Measurements from ENCODE around the gene RTN4. TPM values are rescaled to one million over a fixed set of nuclear protein-coding genes. Genes with fewer than 3 reads are reported as not detected.

RTN4 gene
- total and polyA plus RNA-seq, 2 donors from 2014 or later = 296 to 329 TPM

GRCh38 chr2:54975598-54976492 is 74.4 kb downstream of the RTN4 start:
- H3K36me3 ChIP-seq (ENCODE audit: control insufficient read depth in 2 of 3, insufficient read depth in 3 of 3, low read length in 3 of 3) = peaks cover 0 to 7% (median 2%) of the 10 kb centered on the region in 3 donors
- DNase-seq (no peak), FAIRE-seq (no peak)
- intact Hi-C loops (cut with DNase I) = no loop called here
- no peaks in the 10 kb centered on the region for H3K27me3 ChIP-seq (ENCODE audit: control insufficient read depth, insufficient read depth, low read length)
- H3K27ac ChIP-seq (ENCODE audit: low read depth in 2 of 2, low read length in 2 of 2) = no peak overlapping the region
- H3K9me3 ChIP-seq (ENCODE audit: control insufficient read depth in 2 of 3, insufficient read depth in 1 of 3, low read length in 3 of 3) = no peaks in the 10 kb centered on the region
- peaks cover 2 to 19% (median 11%) of the 10 kb centered on the region in 3 donors for H3K4me1 ChIP-seq (ENCODE audit: control insufficient read depth in 2 of 3, insufficient read depth in 2 of 3, low read depth in 1 of 3, low read length in 3 of 3)
- H3K9ac ChIP-seq (ENCODE audit: low read length in 3 of 3) = no peak overlapping the region
- TF ChIP-seq, protein P1, sequence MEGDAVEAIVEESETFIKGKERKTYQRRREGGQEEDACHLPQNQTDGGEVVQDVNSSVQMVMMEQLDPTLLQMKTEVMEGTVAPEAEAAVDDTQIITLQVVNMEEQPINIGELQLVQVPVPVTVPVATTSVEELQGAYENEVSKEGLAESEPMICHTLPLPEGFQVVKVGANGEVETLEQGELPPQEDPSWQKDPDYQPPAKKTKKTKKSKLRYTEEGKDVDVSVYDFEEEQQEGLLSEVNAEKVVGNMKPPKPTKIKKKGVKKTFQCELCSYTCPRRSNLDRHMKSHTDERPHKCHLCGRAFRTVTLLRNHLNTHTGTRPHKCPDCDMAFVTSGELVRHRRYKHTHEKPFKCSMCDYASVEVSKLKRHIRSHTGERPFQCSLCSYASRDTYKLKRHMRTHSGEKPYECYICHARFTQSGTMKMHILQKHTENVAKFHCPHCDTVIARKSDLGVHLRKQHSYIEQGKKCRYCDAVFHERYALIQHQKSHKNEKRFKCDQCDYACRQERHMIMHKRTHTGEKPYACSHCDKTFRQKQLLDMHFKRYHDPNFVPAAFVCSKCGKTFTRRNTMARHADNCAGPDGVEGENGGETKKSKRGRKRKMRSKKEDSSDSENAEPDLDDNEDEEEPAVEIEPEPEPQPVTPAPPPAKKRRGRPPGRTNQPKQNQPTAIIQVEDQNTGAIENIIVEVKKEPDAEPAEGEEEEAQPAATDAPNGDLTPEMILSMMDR (IDR thresholded peaks at IDR 0.05; ENCODE audit: borderline replicate concordance, extremely low read depth, insufficient read depth) = no peak
- H3K4me3 ChIP-seq (ENCODE audit: low read length in 3 of 3) = no peak overlapping the region

DNA sequence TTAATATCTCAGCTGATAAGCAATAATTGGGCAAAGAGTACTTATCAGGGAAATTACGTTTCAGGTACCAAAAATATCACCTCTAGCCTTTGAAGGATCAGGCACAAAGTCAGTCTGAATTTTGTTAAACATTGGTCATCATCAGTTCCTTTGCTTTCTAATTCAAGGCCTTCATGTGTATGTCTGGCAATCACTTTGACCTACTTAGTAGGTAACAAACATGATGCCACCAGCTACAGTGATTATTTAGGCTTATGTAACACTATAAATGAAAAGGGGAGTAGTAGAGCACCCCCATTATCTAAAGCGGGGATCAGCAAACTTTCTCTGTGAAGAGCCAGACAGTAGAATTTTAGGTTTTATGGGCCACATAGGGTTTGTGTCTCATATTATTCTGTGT is 75.1 kb downstream of the RTN4 start:
- H3K4me1 ChIP-seq (ENCODE audit: control insufficient read depth in 2 of 3, insufficient read depth in 2 of 3, low read depth in 1 of 3, low read length in 3 of 3) = peaks cover 2 to 19% (median 11%) of the 10 kb centered on the region in 3 donors
- H3K4me3 ChIP-seq (ENCODE audit: low read length in 3 of 3) = no peak overlapping the region
- no peak overlapping the region for H3K27ac ChIP-seq (ENCODE audit: low read depth in 2 of 2, low read length in 2 of 2)
- TF ChIP-seq, protein P1 (IDR thresholded peaks at IDR 0.05; ENCODE audit: borderline replicate concordance, extremely low read depth, insufficient read depth) = no peak
- H3K36me3 ChIP-seq (ENCODE audit: control insufficient read depth in 2 of 3, insufficient read depth in 3 of 3, low read length in 3 of 3) = peaks cover 0 to 12% (median 3%) of the 10 kb centered on the region in 3 donors
- no peak for DNase-seq
- intact Hi-C loops (cut with DNase I) = no loop called here
- H3K9me3 ChIP-seq (ENCODE audit: control insufficient read depth in 2 of 3, insufficient read depth in 1 of 3, low read length in 3 of 3) = no peaks in the 10 kb centered on the region
- H3K27me3 ChIP-seq (ENCODE audit: control insufficient read depth, insufficient read depth, low read length) = no peaks in the 10 kb centered on the region
- H3K9ac ChIP-seq (ENCODE audit: low read length in 3 of 3) = no peak overlapping the region
- FAIRE-seq = no peak

GRCh38 chr2:54969940-54970338 is 80.3 kb downstream of the RTN4 start:
- TF ChIP-seq, protein P1 (IDR thresholded peaks at IDR 0.05; ENCODE audit: borderline replicate concordance, extremely low read depth, insufficient read depth) = no peak
- peaks cover 0 to 12% (median 3%) of the 10 kb centered on the region in 3 donors for H3K36me3 ChIP-seq (ENCODE audit: control insufficient read depth in 2 of 3, insufficient read depth in 3 of 3, low read length in 3 of 3)
- intact Hi-C loops (cut with DNase I) = no loop called here
- H3K4me1 ChIP-seq (ENCODE audit: control insufficient read depth in 2 of 3, insufficient read depth in 2 of 3, low read depth in 1 of 3, low read length in 3 of 3) = no peaks in the 10 kb centered on the region
- H3K4me3 ChIP-seq (ENCODE audit: low read length in 3 of 3) = no peak overlapping the region
- FAIRE-seq (no peak), DNase-seq (no peak)
- no peak overlapping the region for H3K27ac ChIP-seq (ENCODE audit: low read depth in 2 of 2, low read length in 2 of 2)
- H3K9ac ChIP-seq (ENCODE audit: low read length in 3 of 3) = no peak overlapping the region
- H3K27me3 ChIP-seq (ENCODE audit: control insufficient read depth, insufficient read depth, low read length) = no peaks in the 10 kb centered on the region
- no peaks in the 10 kb centered on the region for H3K9me3 ChIP-seq (ENCODE audit: control insufficient read depth in 2 of 3, insufficient read depth in 1 of 3, low read length in 3 of 3)
